Neutrophil (primary cell): ENCODE results near the gene ZBTB17.
"Not testable (repeated sequence)": the region's sequence is repeated elsewhere in the genome, so short reads cannot be mapped to it uniquely, and the experiment has no call there.

ENCODE experiments used
- H3K27ac ChIP-seq: fragments of 200-600 bp; sonication (generic); 2 replicates; pipeline ENCODE4 v1.5.1; 2016; ENCODE audit warnings: mild to moderate bottlenecking, moderate library complexity
- H3K27me3 ChIP-seq: fragments of 200-600 bp; sonication (generic); 2 replicates; pipeline ENCODE4 v1.6.0; 2016; ENCODE audit warnings: mild to moderate bottlenecking
- H3K36me3 ChIP-seq: fragments of 200-600 bp; sonication (generic); 2 replicates; pipeline ENCODE4 v1.5.1; 2017
- H3K4me1 ChIP-seq, 2 experiments: fragments of 200-600 bp in 1 of 2; sonication (generic) in 1 of 2; 1 replicate in 1 of 2; 2 replicates in 1 of 2; pipeline versions ENCODE4 v1.5.1 to v1.6.1; 2013 to 2016; ENCODE audit warnings: low read depth in 1 of 2, low read length in 1 of 2, mild to moderate bottlenecking in 1 of 2, moderate library complexity in 1 of 2; ENCODE audit not compliant: control insufficient read depth in 1 of 2, insufficient read depth in 1 of 2
- H3K4me3 ChIP-seq, 2 experiments: fragments of 200-600 bp in 1 of 2; sonication (generic) in 1 of 2; 1 replicate in 1 of 2; 2 replicates in 1 of 2; pipeline ENCODE4 v1.5.1; 2013 to 2016; ENCODE audit warnings: low read depth in 1 of 2, low read length in 1 of 2, mild to moderate bottlenecking in 1 of 2, moderate library complexity in 1 of 2
- H3K9me3 ChIP-seq: fragments of 200-600 bp; sonication (generic); 2 replicates; pipeline ENCODE4 v1.5.1; 2016
- CTCF ChIP-seq: fragments of 200-600 bp; sonication (generic); IDR thresholded peaks from 2 replicates; pipeline ENCODE4 v1.5.1; 2016; ENCODE audit warnings: antibody characterized with exemption

The ZBTB17 gene

GRCh38 chr1:15911141-15911540, 64.8 kb downstream of the ZBTB17 start:
- Histone ChIP-seq H3K4me3 (no peak overlapping the region), H3K27ac (no peak overlapping the region), H3K4me1 (no peaks in the 10 kb centered on the region), H3K9me3 (no peaks in the 10 kb centered on the region), H3K27me3 (no peaks in the 10 kb centered on the region), H3K36me3 (peaks cover 61% of the 10 kb centered on the region)
- TF ChIP-seq CTCF: no peak

DNA sequence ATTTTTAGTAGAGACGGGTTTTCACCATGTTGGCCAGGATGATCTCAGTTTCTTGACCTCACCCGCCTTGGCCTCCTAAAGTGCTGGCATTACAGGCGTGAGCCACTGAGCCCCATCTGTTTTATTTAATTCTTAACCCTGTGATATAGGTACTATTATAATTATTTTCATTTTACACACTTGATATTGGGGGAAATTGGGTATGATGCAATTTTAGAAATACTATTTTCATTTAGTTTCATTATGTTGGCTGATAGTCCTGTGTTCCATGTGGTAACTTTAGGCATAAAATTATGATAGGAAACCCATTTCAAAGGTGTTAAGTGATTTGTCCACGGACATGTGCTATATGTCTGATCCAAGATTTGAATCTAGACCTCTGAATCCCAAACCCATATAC, 67.3 kb downstream of the ZBTB17 start:
- TF ChIP-seq CTCF: no peak
- Histone ChIP-seq H3K9me3 (no peaks in the 10 kb centered on the region), H3K4me3 (no peak overlapping the region), H3K36me3 (peaks cover 56% of the 10 kb centered on the region), H3K27ac (no peak overlapping the region), H3K4me1 (no peaks in the 10 kb centered on the region), H3K27me3 (no peaks in the 10 kb centered on the region)

DNA sequence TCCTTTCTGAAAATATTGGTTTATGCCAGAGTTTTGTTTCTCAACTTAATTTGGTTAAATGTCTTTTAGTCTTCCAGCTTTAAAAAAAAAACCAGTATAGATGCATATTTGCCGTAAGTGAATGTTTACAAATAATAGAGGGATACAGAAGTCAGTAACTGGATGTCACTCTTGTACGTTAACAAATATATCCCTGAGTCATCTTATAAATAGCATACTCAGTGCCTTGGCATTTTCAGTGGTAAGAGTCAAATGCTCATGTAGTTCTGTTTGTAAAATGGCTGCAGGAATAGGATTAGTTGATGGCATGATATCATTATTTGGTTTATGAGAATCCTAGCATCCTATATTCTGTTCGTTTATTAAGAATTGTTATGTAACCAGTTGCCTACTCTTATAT, 73.0 kb downstream of the ZBTB17 start:
- no peak overlapping the region for H3K4me3 ChIP-seq
- H3K36me3 ChIP-seq: peaks cover 12% of the 10 kb centered on the region
- peaks cover 3 to 7% of the 10 kb centered on the region in 2 experiments for H3K4me1 ChIP-seq
- no peaks in the 10 kb centered on the region for H3K9me3 ChIP-seq
- TF ChIP-seq CTCF: no peak
- no peaks in the 10 kb centered on the region for H3K27me3 ChIP-seq
- H3K27ac ChIP-seq: peak overlapping the region; percentile 30

- no peaks in the 10 kb centered on the region for H3K27me3 ChIP-seq
- H3K36me3 ChIP-seq: peaks cover 10% of the 10 kb centered on the region
- H3K27ac ChIP-seq: no peak overlapping the region
- no peak for TF ChIP-seq CTCF
- peaks cover 8 to 10% of the 10 kb centered on the region in 2 experiments for H3K4me1 ChIP-seq
- no peaks in the 10 kb centered on the region for H3K9me3 ChIP-seq
- H3K4me3 ChIP-seq: no peak overlapping the region
Measured at GRCh38 chr1:15900662-15901279, 75.1 kb downstream of the ZBTB17 start.

DNA sequence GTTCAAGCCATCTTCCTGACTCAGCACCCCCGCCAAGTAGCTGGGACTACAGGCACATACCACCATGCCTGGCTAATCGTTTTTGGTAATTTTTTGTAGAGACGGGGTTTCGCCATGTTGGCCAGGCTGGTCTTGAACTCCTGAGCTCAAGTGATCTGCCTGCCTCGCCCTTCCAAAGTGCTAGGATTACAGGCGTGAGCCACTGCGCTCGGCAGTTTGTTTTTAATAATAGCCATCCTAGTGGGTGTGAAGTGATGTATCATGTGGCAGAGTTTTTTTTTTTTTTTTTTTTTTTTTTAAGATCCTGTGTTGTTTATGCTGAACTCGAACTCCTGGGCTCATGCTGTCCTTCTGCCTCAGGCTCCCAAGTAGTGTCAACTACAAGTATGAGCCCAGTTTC, 76.6 kb downstream of the ZBTB17 start:
- H3K4me3 ChIP-seq: no peak overlapping the region
- TF ChIP-seq CTCF: no peak
- peaks cover 8 to 10% of the 10 kb centered on the region in 2 experiments for H3K4me1 ChIP-seq
- no peak overlapping the region for H3K27ac ChIP-seq
- H3K9me3 ChIP-seq: no peaks in the 10 kb centered on the region
- H3K27me3 ChIP-seq: no peaks in the 10 kb centered on the region
- H3K36me3 ChIP-seq: peaks cover 5% of the 10 kb centered on the region

- not testable (repeated sequence) for H3K4me3 ChIP-seq, H3K27ac ChIP-seq, H3K36me3 ChIP-seq, H3K9me3 ChIP-seq, H3K27me3 ChIP-seq
- H3K4me1 ChIP-seq: peaks cover 8 to 13% of the 10 kb centered on the region in 2 experiments
Measured at GRCh38 chr1:15896841-15897610, 78.9 kb downstream of the ZBTB17 start.
